GM12891 (cell line): ENCODE data around the gene CORO2B.

Experiments used
- POLR2A ChIP-seq: IDR thresholded peaks from 2 replicates; pipeline ENCODE4 v1.6.1; 2011; ENCODE audit warnings: low read depth, low read length, control low read depth
- POLR2AphosphoS5 ChIP-seq: IDR thresholded peaks from 2 replicates; pipeline ENCODE4 v1.6.1; 2011; ENCODE audit warnings: low read depth, low read length, control low read depth

- TF ChIP-seq POLR2AphosphoS5 = no peak
- TF ChIP-seq POLR2A = no peak
Measured at GRCh38 chr15:68615811-68616210, 37.0 kb downstream of the CORO2B start.
